GM12872 (cell line): Measurements from ENCODE around the gene NME5.

Source experiments
- CTCF ChIP-seq: IDR thresholded peaks from 3 replicates; pipeline ENCODE4 v1.5.1; 2011; ENCODE audit warnings: low read depth, mild to moderate bottlenecking, low read length, moderate library complexity; ENCODE audit not compliant: insufficient read depth

NME5 gene

GRCh38 chr5:138092301-138092700 is 46.9 kb downstream of the NME5 start:
- no peak for TF ChIP-seq CTCF

GRCh38 chr5:138091685-138092084 is 47.5 kb downstream of the NME5 start:
- no peak for TF ChIP-seq CTCF

GRCh38 chr5:138083702-138084101 is 55.5 kb downstream of the NME5 start, which contains the start of gene WNT8A:
WNT8A (plus strand) TSS chr5:138084033; CDS start chr5:138084128, 95 bp downstream.
- no peak for TF ChIP-seq CTCF

GRCh38 chr5:138082033-138082432 is 57.2 kb downstream of the NME5 start:
- peak; percentile 46; the same call in 2 of the 3 replicates for TF ChIP-seq CTCF

- no peak for TF ChIP-seq CTCF
These were observed 61.1 kb downstream of the NME5 start for GRCh38 chr5:138078006-138078643.

GRCh38 chr5:138077064-138077696 is 62.0 kb downstream of the NME5 start:
- TF ChIP-seq CTCF: peak; percentile 88

- TF ChIP-seq CTCF: peak; percentile 79
These were observed 70.3 kb downstream of the NME5 start for GRCh38 chr5:138068742-138069600.
